ENCODE data around the gene MS4A8.

Gene MS4A8

GRCh38 chr11:60720460-60720859, 21.0 kb downstream of the MS4A8 start:
- H3K4me3 ChIP-seq (ENCODE audit: control insufficient read depth, low read depth, low read length), result no peak overlapping the region
- TF ChIP-seq CTCF (IDR thresholded peaks at IDR 0.05; ENCODE audit: control insufficient read depth, insufficient read depth, low read depth, low read length, missing control alignments), result no peak
- no peak for DNase-seq (ENCODE audit: low read depth)

GRCh38 chr11:60724420-60724819, 25.0 kb downstream of the MS4A8 start, which contains the start of gene MS4A18:
TSS of gene MS4A18 (plus strand) at chr11:60724720.
- TF ChIP-seq CTCF (IDR thresholded peaks at IDR 0.05; ENCODE audit: control insufficient read depth, insufficient read depth, low read depth, low read length, missing control alignments), result no peak
- DNase-seq (ENCODE audit: low read depth), result no peak
- no peak within 1 kb of the TSS for H3K4me3 ChIP-seq (ENCODE audit: control insufficient read depth, low read depth, low read length)

- no peak overlapping the region for H3K4me3 ChIP-seq (ENCODE audit: control insufficient read depth, low read depth, low read length)
Measured at GRCh38 chr11:60725592-60725991, 26.2 kb downstream of the MS4A8 start.

GRCh38 chr11:60731586-60731985, 32.2 kb downstream of the MS4A8 start:
- DNase-seq (ENCODE audit: low read depth), result no peak
- no peak for TF ChIP-seq CTCF (IDR thresholded peaks at IDR 0.05; ENCODE audit: control insufficient read depth, insufficient read depth, low read depth, low read length, missing control alignments)
- H3K4me3 ChIP-seq (ENCODE audit: control insufficient read depth, low read depth, low read length), result no peak overlapping the region

More at GRCh38 chr11:60725592-60725991, 26.2 kb downstream of the MS4A8 start:
- no peak for TF ChIP-seq CTCF (IDR thresholded peaks at IDR 0.05; ENCODE audit: control insufficient read depth, insufficient read depth, low read depth, low read length, missing control alignments)
- DNase-seq (ENCODE audit: low read depth), result no peak

- TF ChIP-seq CTCF (IDR thresholded peaks at IDR 0.05; ENCODE audit: control insufficient read depth, insufficient read depth, low read depth, low read length, missing control alignments), result no peak
- no peak overlapping the region for H3K4me3 ChIP-seq (ENCODE audit: control insufficient read depth, low read depth, low read length)
- DNase-seq (ENCODE audit: low read depth), result no peak
Measured at GRCh38 chr11:60734279-60734678, 34.9 kb downstream of the MS4A8 start.

GRCh38 chr11:60739114-60739513, 39.7 kb downstream of the MS4A8 start:
- no peak for DNase-seq (ENCODE audit: low read depth)
- no peak for TF ChIP-seq CTCF (IDR thresholded peaks at IDR 0.05; ENCODE audit: control insufficient read depth, insufficient read depth, low read depth, low read length, missing control alignments)
- H3K4me3 ChIP-seq (ENCODE audit: control insufficient read depth, low read depth, low read length), result no peak overlapping the region

GRCh38 chr11:60740573-60740972, 41.2 kb downstream of the MS4A8 start:
- no peak for DNase-seq (ENCODE audit: low read depth)
- H3K4me3 ChIP-seq (ENCODE audit: control insufficient read depth, low read depth, low read length), result no peak overlapping the region
- no peak for TF ChIP-seq CTCF (IDR thresholded peaks at IDR 0.05; ENCODE audit: control insufficient read depth, insufficient read depth, low read depth, low read length, missing control alignments)

Data from AG09309 (cell line).